Stimulated activated CD4-positive, alpha-beta T cell treated with anti-CD3 and anti-CD28 coated beads, Interleukin-4, amount 100 ng/mL, for 4 hours (primary cell): ENCODE results near the gene TBK1.

Experiments used
- DNase-seq, 2 experiments: peaks; one replicate each; pipeline ENCODE4 v3.0.0-alpha.2; 2020

The TBK1 gene

GRCh38 chr12:64550755-64551154, 98.8 kb downstream of the TBK1 start:
- no peak for DNase-seq

- no peak for DNase-seq
Measured at GRCh38 chr12:64551676-64552075, 99.8 kb downstream of the TBK1 start.
